GM12891 (cell line): ENCODE measurements around the gene LRRC36.

Experiments used
- DNase-seq: peaks from one replicate; pipeline ENCODE4 v3.0.0; 2011; ENCODE audit warnings: low spot score; ENCODE audit not compliant: insufficient read length
- FAIRE-seq: peaks from 2 replicates; lab custom pipeline; 2011; peaks lifted over from hg19 to GRCh38; lab: Jason Lieb, UNC
- PAX5 ChIP-seq: IDR thresholded peaks from 2 replicates; pipeline ENCODE4 v1.6.1; 2011; ENCODE audit warnings: low read length, moderate library complexity, mild to moderate bottlenecking; ENCODE audit not compliant: insufficient read depth, severe bottlenecking
- POLR2A ChIP-seq: IDR thresholded peaks from 2 replicates; pipeline ENCODE4 v1.6.1; 2011; ENCODE audit warnings: low read depth, low read length, control low read depth
- POLR2AphosphoS5 ChIP-seq: IDR thresholded peaks from 2 replicates; pipeline ENCODE4 v1.6.1; 2011; ENCODE audit warnings: low read depth, low read length, control low read depth
- POU2F2 ChIP-seq: IDR thresholded peaks from 2 replicates; pipeline ENCODE4 v1.6.1; 2011; ENCODE audit warnings: low read depth, mild to moderate bottlenecking, control low read depth, low read length, moderate library complexity
- SPI1 ChIP-seq: IDR thresholded peaks from 2 replicates; pipeline ENCODE4 v1.6.1; 2011; ENCODE audit warnings: low read depth, low read length, control low read depth
- TAF1 ChIP-seq: IDR thresholded peaks from 2 replicates; pipeline ENCODE4 v1.6.1; 2011; ENCODE audit warnings: low read depth, low read length, control low read depth

Gene LRRC36

GRCh38 chr16:67394155-67395104 lies 67.8 kb downstream of the LRRC36 start:
- DNase-seq (no peak), FAIRE-seq (no peak)
- TF ChIP-seq POLR2AphosphoS5 (no peak), SPI1 (peak; percentile 58; the same call in 1 of the 2 replicates)

GRCh38 chr16:67395105-67395457 lies 68.5 kb downstream of the LRRC36 start:
- DNase-seq: no peak
- TF ChIP-seq POLR2A (no peak), POU2F2 (no peak)
- no peak for FAIRE-seq

GRCh38 chr16:67395458-67396158 lies 69.0 kb downstream of the LRRC36 start:
- TF ChIP-seq TAF1 (no peak), POU2F2 (no peak), POLR2AphosphoS5 (no peak), SPI1 (no peak), POLR2A (no peak), PAX5 (no peak)
- FAIRE-seq (no peak), DNase-seq (no peak)

GRCh38 chr16:67396159-67397035 lies 69.8 kb downstream of the LRRC36 start:
- no peak for DNase-seq
- TF ChIP-seq SPI1: no peak
- TF ChIP-seq POLR2AphosphoS5: no peak
- TF ChIP-seq TAF1: no peak
- no peak for TF ChIP-seq POLR2A
- no peak for FAIRE-seq

GRCh38 chr16:67397036-67397801 lies 70.6 kb downstream of the LRRC36 start:
- DNase-seq (no peak), FAIRE-seq (no peak)
- no peak for TF ChIP-seq SPI1
- no peak for TF ChIP-seq POLR2AphosphoS5
- no peak for TF ChIP-seq POLR2A

- TF ChIP-seq PAX5 (no peak), TAF1 (no peak), POU2F2 (no peak), POLR2A (no peak), SPI1 (no peak), POLR2AphosphoS5 (no peak)
- no peak for FAIRE-seq
Observed at GRCh38 chr16:67397812-67398545, 71.4 kb downstream of the LRRC36 start.

GRCh38 chr16:67398546-67399217 lies 72.1 kb downstream of the LRRC36 start:
- no peak for DNase-seq
- no peak for FAIRE-seq
- TF ChIP-seq TAF1: no peak
- no peak for TF ChIP-seq POLR2A
- no peak for TF ChIP-seq POU2F2
- no peak for TF ChIP-seq POLR2AphosphoS5
- no peak for TF ChIP-seq SPI1
- no peak for TF ChIP-seq PAX5

More at GRCh38 chr16:67397812-67398545, 71.4 kb downstream of the LRRC36 start:
- DNase-seq: no peak

GRCh38 chr16:67399218-67399733 lies 72.7 kb downstream of the LRRC36 start:
- TF ChIP-seq SPI1 (no peak), TAF1 (no peak), POU2F2 (no peak), POLR2A (no peak), POLR2AphosphoS5 (no peak), PAX5 (no peak)
- DNase-seq: peak; percentile 87
- FAIRE-seq: peak; percentile 43
